OCI-LY7 (cell line): ENCODE data around the gene TGM4. TPM values are rescaled to one million over a fixed set of nuclear protein-coding genes. Genes with fewer than 3 reads are reported as not detected.

Experiments used
- BruUV-seq: library from RNA; stranded (reverse); fragments of 400-500 nt; replicated peaks from 2 replicates; lab custom pipeline; 2021; lab: Mats Ljungman, UMichigan
- CTCF ChIA-PET: fragments of 300-600 bp; sonication (Branson Sonifier 250); formaldehyde crosslinking; loops from one replicate; lab custom pipeline; 2022; ENCODE audit warnings: antibody characterized with exemption; ENCODE audit not compliant: unreplicated experiment; lab: Charles Lee
- POLR2A ChIA-PET: fragments of 300-600 bp; sonication (Branson Sonifier 250); formaldehyde crosslinking; loops from one replicate; lab custom pipeline; 2022; ENCODE audit warnings: antibody characterized with exemption; lab: Charles Lee
- DNase-seq: peaks from one replicate; pipeline ENCODE4 v3.0.0-alpha.2; 2015; ENCODE audit warnings: low spot score
- H2AFZ ChIP-seq: fragments of 200-600 bp; sonication (generic), shearing (Covaris generic); 2 replicates; pipeline ENCODE4 v1.6.1; 2014; ENCODE audit warnings: mild to moderate bottlenecking, antibody characterized with exemption, low read length, moderate library complexity
- H3K27ac ChIP-seq: fragments of 200-600 bp; sonication (generic); 2 replicates; pipeline ENCODE4 v1.5.1; 2014; ENCODE audit warnings: mixed run types, low read depth, mild to moderate bottlenecking, moderate library complexity, low read length, inconsistent platforms; ENCODE audit not compliant: poor library complexity, severe bottlenecking
- H3K36me3 ChIP-seq: fragments of 200-600 bp; sonication (generic); 2 replicates; pipeline ENCODE4 v1.6.1; 2014; ENCODE audit warnings: mild to moderate bottlenecking, antibody characterized with exemption, low read length, moderate library complexity, mixed read lengths; ENCODE audit not compliant: insufficient read depth
- H3K4me1 ChIP-seq: fragments of 200-600 bp; sonication (generic); 2 replicates; pipeline ENCODE4 v1.5.1; 2014; ENCODE audit warnings: mild to moderate bottlenecking, low read length; ENCODE audit not compliant: insufficient read depth, poor library complexity, severe bottlenecking
- H3K4me2 ChIP-seq: fragments of 200-600 bp; sonication (generic); 2 replicates; pipeline ENCODE4 v1.6.1; 2014; ENCODE audit warnings: mild to moderate bottlenecking, low read length
- H3K4me3 ChIP-seq: fragments of 200-600 bp; sonication (generic); 2 replicates; pipeline ENCODE4 v1.5.1; 2014; ENCODE audit warnings: mild to moderate bottlenecking, low read depth, low read length; ENCODE audit not compliant: poor library complexity, severe bottlenecking
- H3K79me2 ChIP-seq: fragments of 200-600 bp; sonication (generic); 2 replicates; pipeline ENCODE4 v1.6.1; 2016; ENCODE audit warnings: low read depth, mild to moderate bottlenecking, low read length, moderate library complexity, mixed read lengths; ENCODE audit not compliant: insufficient read depth
- H3K9me2 ChIP-seq: fragments of 200-600 bp; sonication (generic); 2 replicates; pipeline ENCODE4 v1.6.1; 2016; ENCODE audit warnings: mild to moderate bottlenecking, low read length, mixed read lengths; ENCODE audit not compliant: insufficient read depth
- H3K9me3 ChIP-seq: fragments of 200-600 bp; sonication (generic); 2 replicates; pipeline ENCODE4 v1.6.1; 2014; ENCODE audit warnings: mild to moderate bottlenecking, mixed run types, low read length, mixed read lengths
- H4K20me1 ChIP-seq: fragments of 200-600 bp; sonication (generic); 2 replicates; pipeline ENCODE4 v1.6.1; 2014; ENCODE audit warnings: mild to moderate bottlenecking, antibody characterized with exemption, low read length, moderate library complexity, mixed read lengths; ENCODE audit not compliant: insufficient read depth
- EZH2phosphoT487 ChIP-seq: fragments of 200-600 bp; sonication (generic); IDR thresholded peaks from 2 replicates; pipeline ENCODE4 v1.6.1; 2018; ENCODE audit warnings: low read depth, borderline replicate concordance, mild to moderate bottlenecking, mixed run types, antibody characterized with exemption, low read length, moderate library complexity, mixed read lengths
- intact Hi-C: fragments of 100-400 bp; cut with micrococcal nuclease; formaldehyde crosslinking; loops from one replicate; pipeline ENCODE4 v1.10.0; 2022; ENCODE audit not compliant: unreplicated experiment
- total RNA-seq, 2 experiments: library from RNA; depleted of rRNA in 1 of 2; stranded (reverse); fragments of >200 nt in 1 of 2; shearing (Covaris generic) in 1 of 2; gene quantifications; 2 replicates each; pipeline ENCODE4 v1.2.3, GENCODE V29; 2014 to 2022
- TF ChIP-seq, protein P1 (sequence below): fragments of 200-600 bp; sonication (generic); conservative IDR thresholded peaks from 2 replicates; pipeline ENCODE4 v1.5.1; 2014; ENCODE audit warnings: mild to moderate bottlenecking, antibody characterized with exemption, low read length, moderate library complexity, mixed read lengths

Gene TGM4
- total RNA-seq, 2 experiments from 2014 or later = not detected

DNA sequence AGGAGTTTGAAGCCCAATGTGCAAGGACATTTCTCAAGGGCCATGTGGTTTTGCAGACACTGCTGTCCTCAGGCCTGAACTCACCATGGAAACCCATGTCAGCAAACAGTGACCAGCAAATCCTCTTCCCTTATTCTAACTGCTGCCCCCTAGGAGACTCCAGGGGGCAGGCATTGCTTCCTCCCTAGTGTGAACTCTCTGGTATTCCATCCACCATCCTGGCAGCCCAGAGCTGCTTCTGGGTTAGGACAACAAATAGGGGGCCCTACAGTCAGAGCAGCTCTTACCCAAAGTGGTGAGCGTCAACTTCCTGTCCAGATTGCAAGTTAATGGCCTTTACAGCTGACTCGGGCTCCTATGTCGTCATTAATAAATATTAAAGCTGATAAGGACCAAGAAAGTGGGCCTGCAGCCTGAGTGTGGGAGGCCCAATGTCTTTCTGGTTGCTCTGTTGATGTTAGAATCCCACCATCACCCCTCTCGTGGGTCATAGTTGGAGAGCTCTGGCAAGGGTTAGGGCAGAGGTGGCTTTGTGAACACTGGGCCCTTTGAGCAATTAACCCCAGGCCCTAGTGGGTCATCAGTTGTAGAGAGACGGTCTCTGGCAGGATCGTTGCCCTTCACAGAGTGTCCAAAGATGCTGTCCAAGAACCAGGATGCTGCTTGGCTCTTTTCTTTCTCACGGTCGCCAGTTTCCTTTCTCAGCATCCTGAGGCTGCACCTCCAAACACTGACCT lies 41.5 kb downstream of the TGM4 start:
- Histone ChIP-seq H4K20me1 (no peaks in the 10 kb centered on the region), H3K4me2 (no peak overlapping the region), H2AFZ (no peak overlapping the region), H3K9me3 (no peaks in the 10 kb centered on the region), H3K9me2 (no peaks in the 10 kb centered on the region), H3K27ac (no peak overlapping the region), H3K4me1 (no peaks in the 10 kb centered on the region), H3K4me3 (no peak overlapping the region), H3K36me3 (peaks cover 10% of the 10 kb centered on the region; the same call in 1 of the 2 replicates), H3K79me2 (no peaks in the 10 kb centered on the region)
- intact Hi-C loops = no loop called here
- BruUV-seq = no TSS peak
- ChIA-PET CTCF (no interaction called here), POLR2A (no interaction called here)
- no peak for TF ChIP-seq EZH2phosphoT487
- TF ChIP-seq, protein P1, sequence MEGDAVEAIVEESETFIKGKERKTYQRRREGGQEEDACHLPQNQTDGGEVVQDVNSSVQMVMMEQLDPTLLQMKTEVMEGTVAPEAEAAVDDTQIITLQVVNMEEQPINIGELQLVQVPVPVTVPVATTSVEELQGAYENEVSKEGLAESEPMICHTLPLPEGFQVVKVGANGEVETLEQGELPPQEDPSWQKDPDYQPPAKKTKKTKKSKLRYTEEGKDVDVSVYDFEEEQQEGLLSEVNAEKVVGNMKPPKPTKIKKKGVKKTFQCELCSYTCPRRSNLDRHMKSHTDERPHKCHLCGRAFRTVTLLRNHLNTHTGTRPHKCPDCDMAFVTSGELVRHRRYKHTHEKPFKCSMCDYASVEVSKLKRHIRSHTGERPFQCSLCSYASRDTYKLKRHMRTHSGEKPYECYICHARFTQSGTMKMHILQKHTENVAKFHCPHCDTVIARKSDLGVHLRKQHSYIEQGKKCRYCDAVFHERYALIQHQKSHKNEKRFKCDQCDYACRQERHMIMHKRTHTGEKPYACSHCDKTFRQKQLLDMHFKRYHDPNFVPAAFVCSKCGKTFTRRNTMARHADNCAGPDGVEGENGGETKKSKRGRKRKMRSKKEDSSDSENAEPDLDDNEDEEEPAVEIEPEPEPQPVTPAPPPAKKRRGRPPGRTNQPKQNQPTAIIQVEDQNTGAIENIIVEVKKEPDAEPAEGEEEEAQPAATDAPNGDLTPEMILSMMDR = no peak
- no peak for DNase-seq

GRCh38 chr3:44918087-44918486 lies 43.7 kb downstream of the TGM4 start:
- POLR2A ChIA-PET = no interaction called here
- Histone ChIP-seq H3K9me2 (no peaks in the 10 kb centered on the region), H3K27ac (no peak overlapping the region), H4K20me1 (no peaks in the 10 kb centered on the region), H3K4me3 (no peak overlapping the region), H3K4me1 (no peaks in the 10 kb centered on the region), H2AFZ (no peak overlapping the region), H3K36me3 (peaks cover 18% of the 10 kb centered on the region; the same call in 1 of the 2 replicates), H3K4me2 (no peak overlapping the region), H3K9me3 (no peaks in the 10 kb centered on the region), H3K79me2 (no peaks in the 10 kb centered on the region)
- no peak for DNase-seq
- intact Hi-C loops = no loop called here
- no TSS peak for BruUV-seq
- CTCF ChIA-PET = no interaction called here
- TF ChIP-seq, protein P1 = no peak
- TF ChIP-seq EZH2phosphoT487 = no peak

- Histone ChIP-seq H3K27ac (no peak overlapping the region), H3K4me3 (no peak overlapping the region), H3K9me3 (no peaks in the 10 kb centered on the region), H4K20me1 (no peaks in the 10 kb centered on the region), H3K79me2 (no peaks in the 10 kb centered on the region), H3K4me1 (no peaks in the 10 kb centered on the region), H2AFZ (no peak overlapping the region), H3K36me3 (peaks cover 22% of the 10 kb centered on the region; the same call in 1 of the 2 replicates), H3K4me2 (no peak overlapping the region), H3K9me2 (no peaks in the 10 kb centered on the region)
- TF ChIP-seq, protein P1 = no peak
- no peak for TF ChIP-seq EZH2phosphoT487
- no TSS peak for BruUV-seq
- no peak for DNase-seq
- intact Hi-C loops = no loop called here
- ChIA-PET POLR2A (no interaction called here), CTCF (no interaction called here)
Measured at GRCh38 chr3:44918581-44918980, 44.2 kb downstream of the TGM4 start.
